NCI-H1417 (cell line): Measurements from ENCODE around the gene VCAN.
A peak's percentile ranks its signal among the peaks of the same experiment; 100 is the strongest.

Experiments
- DNase-seq, 3 experiments: peaks; one replicate each; lab custom pipeline; 2025; lab: John Stamatoyannopoulos, UW

Gene VCAN

GRCh38 chr5:83494666-83495065, 23.1 kb downstream of the VCAN start:
- no peak for DNase-seq

GRCh38 chr5:83496626-83497025, 25.1 kb downstream of the VCAN start:
- DNase-seq, result no peak

- DNase-seq, result no peak
Measured at GRCh38 chr5:83498585-83498984, 27.0 kb downstream of the VCAN start.

DNA sequence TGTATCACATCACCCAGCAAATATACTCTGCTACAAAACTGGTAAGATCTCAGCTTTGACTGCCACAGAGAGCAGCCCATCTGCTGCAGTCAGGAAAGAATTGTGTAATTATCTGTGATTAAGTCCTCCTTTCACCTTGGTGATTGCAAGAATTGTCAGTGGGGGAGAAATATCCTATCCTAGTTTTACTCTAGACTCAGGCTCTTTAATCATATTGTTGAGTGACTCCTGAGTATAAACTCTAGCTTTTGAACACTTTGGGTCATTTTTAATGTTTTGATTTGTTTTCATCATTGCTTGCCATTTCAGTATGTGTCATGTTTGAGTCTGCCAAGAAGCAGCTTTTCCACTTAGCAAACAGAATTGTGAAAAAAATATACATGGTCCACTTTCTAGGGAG, 32.1 kb downstream of the VCAN start:
- DNase-seq, result peak in 2 of 3 experiments; percentile 9 to 67

GRCh38 chr5:83507431-83507830, 35.9 kb downstream of the VCAN start:
- peak in 1 of 3 experiments; percentile 3 for DNase-seq

DNA sequence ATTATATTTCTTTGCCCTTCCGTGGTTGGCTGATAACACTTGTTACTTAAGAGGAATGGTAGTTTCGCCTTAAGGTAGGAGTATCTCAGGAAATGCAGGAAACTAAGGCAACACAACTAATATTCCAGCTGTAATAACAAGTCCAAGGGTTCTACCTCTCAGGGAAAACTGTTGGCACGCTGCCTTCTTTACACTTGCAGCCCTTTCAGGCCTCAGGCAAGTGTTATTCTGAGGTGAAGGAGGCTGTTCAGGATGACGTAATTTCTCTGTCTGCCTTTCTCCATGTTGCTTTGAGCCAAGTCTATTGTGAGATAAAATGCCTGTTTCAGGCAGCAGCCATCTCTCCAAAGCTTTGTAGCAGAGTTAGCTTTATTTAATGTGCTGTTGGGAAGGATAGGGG, 38.0 kb downstream of the VCAN start:
- peak in 2 of 3 experiments; percentile 14 to 39 for DNase-seq

DNA sequence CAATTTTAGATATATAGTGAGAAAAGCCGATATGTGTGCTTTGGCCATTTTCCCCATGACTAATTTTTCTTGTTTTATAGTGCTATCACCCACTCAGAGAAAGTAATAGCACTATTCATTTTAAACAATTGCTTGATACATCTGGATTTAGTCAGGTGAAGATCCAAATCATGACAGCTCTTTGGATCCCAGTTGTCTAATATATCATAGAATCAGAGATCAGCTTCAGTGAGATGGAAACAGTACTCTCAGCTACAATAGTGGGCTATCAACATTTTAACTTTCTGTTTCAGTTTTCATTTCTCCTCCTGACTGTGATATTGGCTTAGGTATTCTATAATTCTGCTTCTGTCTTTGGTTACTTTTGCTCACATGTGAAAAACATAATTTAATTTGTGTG, 38.7 kb downstream of the VCAN start:
- DNase-seq, result no peak

DNA sequence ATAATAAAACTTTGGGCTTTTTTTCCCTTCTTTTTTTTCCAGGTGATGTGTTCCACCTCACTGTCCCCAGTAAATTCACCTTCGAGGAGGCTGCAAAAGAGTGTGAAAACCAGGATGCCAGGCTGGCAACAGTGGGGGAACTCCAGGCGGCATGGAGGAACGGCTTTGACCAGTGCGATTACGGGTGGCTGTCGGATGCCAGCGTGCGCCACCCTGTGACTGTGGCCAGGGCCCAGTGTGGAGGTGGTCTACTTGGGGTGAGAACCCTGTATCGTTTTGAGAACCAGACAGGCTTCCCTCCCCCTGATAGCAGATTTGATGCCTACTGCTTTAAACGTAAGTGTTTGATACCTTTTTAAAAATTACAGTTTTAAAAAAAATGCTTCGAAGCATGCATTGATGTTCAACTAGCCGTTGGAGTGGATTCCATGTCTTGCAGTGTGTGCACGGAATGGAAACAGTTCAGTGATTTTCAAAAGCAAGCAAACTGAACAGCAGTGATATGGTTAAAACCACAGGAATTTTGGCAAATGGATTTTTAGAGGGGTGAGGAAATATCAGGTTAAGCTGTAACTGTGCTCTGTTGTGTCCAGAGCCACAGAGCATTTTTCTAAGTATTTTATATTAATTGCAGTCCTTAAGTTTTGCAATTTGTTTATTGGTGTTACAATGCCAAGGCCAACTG, 40.7 kb downstream of the VCAN start:
- no peak for DNase-seq

GRCh38 chr5:83513081-83513480, 41.5 kb downstream of the VCAN start:
- DNase-seq, result no peak

DNA sequence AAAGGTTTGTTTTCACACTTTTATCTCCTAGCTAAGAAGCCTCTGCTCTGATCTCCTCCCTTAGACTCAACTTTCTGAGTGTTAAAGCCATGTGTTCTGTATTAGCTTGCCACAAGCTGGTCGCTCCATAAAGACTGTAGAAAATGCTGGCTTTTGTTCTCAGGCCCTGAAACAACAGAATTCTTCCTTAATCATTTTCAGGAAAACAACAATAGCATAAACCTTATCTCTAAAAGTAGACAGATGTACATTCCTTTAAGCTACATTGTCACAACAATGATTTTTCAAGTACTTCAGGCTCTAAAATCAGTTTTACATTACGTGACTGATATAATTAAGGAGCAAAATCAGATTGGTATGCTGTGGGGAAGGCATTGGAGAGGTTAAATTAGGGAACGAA, 41.9 kb downstream of the VCAN start:
- DNase-seq, result no peak

- DNase-seq, result no peak
Measured at GRCh38 chr5:83516377-83516776, 44.8 kb downstream of the VCAN start.

GRCh38 chr5:83517072-83517687, 45.6 kb downstream of the VCAN start:
- no peak for DNase-seq

DNA sequence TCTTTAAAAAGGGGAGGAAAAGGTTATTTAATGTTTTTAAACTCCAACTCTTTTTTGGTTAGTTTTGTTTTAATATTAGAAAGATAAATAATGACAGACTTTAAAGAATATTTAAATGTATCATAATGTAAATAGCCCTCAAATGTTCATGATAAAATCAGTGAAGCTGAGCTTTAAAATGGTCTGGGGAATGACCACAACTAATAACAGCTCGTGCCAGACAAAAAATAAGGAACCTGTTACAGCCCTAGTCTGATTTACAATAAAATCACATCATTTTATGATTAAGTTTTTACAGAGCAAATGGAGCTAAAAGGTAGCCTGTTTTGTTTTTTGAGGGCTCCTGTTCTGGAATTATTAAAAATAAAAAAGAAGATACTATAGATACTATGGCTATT, 46.1 kb downstream of the VCAN start:
- no peak for DNase-seq

DNA sequence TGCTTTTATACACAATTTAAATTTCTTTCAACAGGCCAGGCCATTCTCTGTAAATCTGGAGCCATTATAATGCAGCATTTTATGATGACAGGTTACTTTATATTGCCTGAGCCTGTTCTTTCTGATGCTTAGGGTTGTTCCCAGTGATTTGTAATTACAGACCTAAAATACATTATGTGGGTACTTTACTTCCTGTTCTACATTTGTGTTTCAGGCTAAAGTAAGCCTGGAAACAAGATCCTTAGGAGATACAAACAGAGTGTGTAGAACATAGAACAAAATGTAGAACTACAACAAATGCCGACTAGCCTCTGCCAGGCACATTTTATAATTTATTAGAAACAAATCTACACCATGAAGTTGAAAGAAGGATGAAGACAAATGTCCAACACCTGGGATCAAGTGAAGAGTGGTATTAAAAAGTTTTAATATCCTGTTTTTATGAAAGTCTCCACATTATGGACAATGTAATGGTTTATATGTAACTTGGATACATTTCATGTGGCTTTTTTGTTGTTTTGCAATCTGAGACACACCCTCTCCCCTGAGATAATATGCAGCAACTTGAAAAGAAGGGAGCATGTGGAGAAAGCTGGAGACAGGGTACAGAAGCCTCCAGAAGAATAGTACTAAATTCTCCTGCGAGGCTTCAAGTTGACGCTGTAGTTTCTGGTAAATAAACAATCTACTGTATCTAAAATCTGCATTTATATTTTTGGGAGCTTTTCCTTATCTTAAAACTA, 46.9 kb downstream of the VCAN start:
- DNase-seq, result peak in 1 of 3 experiments; percentile 3

DNA sequence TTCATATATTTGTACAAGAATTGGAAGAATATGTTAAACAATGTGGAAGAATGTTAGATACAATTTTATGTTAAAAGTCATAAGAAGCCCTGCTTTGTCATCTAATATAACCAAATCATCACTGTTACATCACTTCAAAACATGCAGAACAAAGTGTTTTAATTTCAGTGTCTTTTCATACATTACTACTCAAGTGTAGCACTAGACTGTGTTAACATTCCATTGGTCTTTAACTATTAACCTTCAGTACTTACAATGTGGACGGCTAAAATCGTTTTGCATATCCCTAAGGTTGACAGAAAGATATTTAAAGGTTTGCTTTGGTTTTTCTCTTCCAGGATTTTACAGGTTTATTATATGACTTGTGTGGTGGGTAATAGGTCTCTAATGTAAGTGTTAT, 50.9 kb downstream of the VCAN start:
- DNase-seq, result no peak

GRCh38 chr5:83523929-83524328, 52.4 kb downstream of the VCAN start:
- DNase-seq, result no peak

GRCh38 chr5:83524345-83524744, 52.8 kb downstream of the VCAN start:
- DNase-seq, result no peak

DNA sequence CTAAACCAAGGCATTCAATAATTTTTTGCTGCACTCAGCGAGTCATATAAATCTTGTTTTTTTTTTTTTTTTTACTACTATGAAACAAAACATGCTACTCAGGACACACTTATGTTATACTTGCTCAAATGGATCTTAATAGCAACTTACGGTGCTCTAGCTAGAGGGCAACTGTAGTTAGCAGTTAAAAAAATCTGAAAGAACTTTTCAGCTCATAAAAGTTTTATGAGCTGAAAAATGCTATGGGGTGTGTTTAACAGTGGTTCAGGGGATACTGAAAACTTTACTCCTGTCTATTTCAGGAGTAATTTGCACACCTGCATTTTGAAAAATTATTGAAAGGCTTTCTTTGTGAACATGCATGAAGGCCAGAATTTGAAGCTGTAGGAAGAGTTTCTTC, 53.4 kb downstream of the VCAN start:
- DNase-seq, result no peak

GRCh38 chr5:83526289-83526688, 54.7 kb downstream of the VCAN start:
- DNase-seq, result no peak

DNA sequence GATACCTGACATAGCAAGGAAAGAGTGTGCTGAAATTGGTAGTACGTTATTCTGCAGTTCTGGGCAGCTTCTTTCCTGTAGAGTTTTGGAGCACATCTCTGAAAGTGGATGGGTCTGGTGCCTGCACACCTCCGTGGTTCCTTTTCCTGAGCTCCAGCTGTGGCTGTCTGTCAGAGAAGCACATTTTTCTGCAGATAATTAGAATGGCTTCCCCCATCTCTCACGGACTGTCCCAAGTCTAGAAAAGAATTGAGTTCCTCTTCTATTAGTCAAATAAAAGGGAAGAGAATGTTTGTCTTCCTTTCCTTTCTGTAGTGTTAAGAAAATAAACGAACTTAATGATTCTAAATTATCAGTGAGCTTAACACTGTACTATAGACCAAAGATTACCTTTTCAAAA, 55.7 kb downstream of the VCAN start:
- no peak for DNase-seq

- DNase-seq, result no peak
Measured at GRCh38 chr5:83527722-83528438, 56.3 kb downstream of the VCAN start.

GRCh38 chr5:83528439-83528769, 56.9 kb downstream of the VCAN start:
- peak in 1 of 3 experiments; percentile 27 for DNase-seq

GRCh38 chr5:83530193-83530592, 58.6 kb downstream of the VCAN start:
- no peak for DNase-seq
